GM18909 (cell line): ENCODE measurements around the gene SCO2.
"Not testable (repeated sequence)": the region's sequence is repeated elsewhere in the genome, so short reads cannot be mapped to it uniquely, and the experiment has no call there.

Experiments
- ATAC-seq: cut with Tn5 transposase; IDR thresholded peaks from one replicate; pipeline ENCODE4 v1.9.1; 2021; ENCODE audit warnings: mild to moderate bottlenecking; ENCODE audit not compliant: unreplicated experiment, poor library complexity

The SCO2 gene

GRCh38 chr22:50553310-50553709 is 27.9 kb upstream of the SCO2 start:
- ATAC-seq = no peak

- no peak for ATAC-seq
Observed at GRCh38 chr22:50551160-50551752, 25.9 kb upstream of the SCO2 start.

GRCh38 chr22:50550395-50550794 is 25.0 kb upstream of the SCO2 start:
- ATAC-seq = no peak

GRCh38 chr22:50548921-50549790 is 23.8 kb upstream of the SCO2 start:
- ATAC-seq = no peak

- no peak for ATAC-seq
Observed at GRCh38 chr22:50548040-50548920, 22.9 kb upstream of the SCO2 start.

GRCh38 chr22:50547263-50547985 is 22.0 kb upstream of the SCO2 start:
- no peak for ATAC-seq

- no peak for ATAC-seq
Observed at GRCh38 chr22:50546326-50547262, 21.2 kb upstream of the SCO2 start.

GRCh38 chr22:50545522-50546325 is 20.3 kb upstream of the SCO2 start, which contains the start of gene KLHDC7B:
TSS of gene KLHDC7B (plus strand) at chr22:50545899. CDS start at chr22:50546244, 345 bp downstream.
- ATAC-seq = no peak

- no peak for ATAC-seq
Observed at GRCh38 chr22:50544746-50545253, 19.4 kb upstream of the SCO2 start.

GRCh38 chr22:50544078-50544745 is 18.8 kb upstream of the SCO2 start:
- ATAC-seq = no peak

GRCh38 chr22:50542416-50542927 is 17.1 kb upstream of the SCO2 start:
- no peak for ATAC-seq

GRCh38 chr22:50541667-50542026 is 16.2 kb upstream of the SCO2 start:
- not testable (repeated sequence) for ATAC-seq

GRCh38 chr22:50540381-50540780 is 15.0 kb upstream of the SCO2 start:
- no peak for ATAC-seq

GRCh38 chr22:50537765-50538164 is 12.4 kb upstream of the SCO2 start:
- ATAC-seq = no peak

- ATAC-seq = no peak
Observed at GRCh38 chr22:50536226-50536625, 10.8 kb upstream of the SCO2 start.

GRCh38 chr22:50535113-50535512 is 9.7 kb upstream of the SCO2 start:
- no peak for ATAC-seq
